H7 (cell line): ENCODE data around the gene ZACN. TPM values are rescaled to one million over a fixed set of nuclear protein-coding genes. Genes with fewer than 3 reads are reported as not detected.
"Not testable (repeated sequence)": the region's sequence is repeated elsewhere in the genome, so short reads cannot be mapped to it uniquely, and the experiment has no call there.

Experiments used
- DNase-seq: peaks from one replicate; pipeline ENCODE4 v3.0.0; 2012
- H3K27me3 ChIP-seq: 2 replicates; pipeline ENCODE4 v1.6.0; 2011; ENCODE audit warnings: mild to moderate bottlenecking, low read length; ENCODE audit not compliant: control insufficient read depth, insufficient read depth
- H3K36me3 ChIP-seq: replicated peaks from 2 replicates; pipeline ENCODE4 v1.5.1; 2011; ENCODE audit warnings: low read length; ENCODE audit not compliant: control insufficient read depth, insufficient read depth
- H3K4me3 ChIP-seq: 2 replicates; pipeline ENCODE4 v1.5.1; 2011; ENCODE audit warnings: low read depth, mild to moderate bottlenecking, control low read depth, low read length, moderate library complexity; ENCODE audit not compliant: insufficient read depth
- total RNA-seq: library from RNA; depleted of rRNA; stranded (reverse); fragments of >200 nt; shearing (Covaris generic); gene quantifications from 2 replicates; pipeline ENCODE4 v1.2.3, GENCODE V29; 2014; rRNA removed

Gene ZACN
- total RNA-seq = 0.48 and 0.59 TPM in 2 replicates

- Histone ChIP-seq H3K4me3 (peak within 1 kb of the TSS; percentile 28; the same call in 1 of the 2 replicates), H3K36me3 (peaks cover 6% of the 10 kb centered on the region), H3K27me3 (peaks cover 58% of the 10 kb centered on the region)
- DNase-seq = peak; percentile 49
Observed at GRCh38 chr17:76078860-76079534, at the start of gene ZACN. Gene ZACN, plus strand, starts transcription at chr17:76079182. Its CDS starts 83 bp downstream, at chr17:76079265.

- H3K4me3 ChIP-seq = no peak overlapping the region
- no peaks in the 10 kb centered on the region for H3K36me3 ChIP-seq
- no peaks in the 10 kb centered on the region for H3K27me3 ChIP-seq
- no peak for DNase-seq
Observed at GRCh38 chr17:76032073-76032779, 46.8 kb upstream of the ZACN start.

GRCh38 chr17:76032780-76033108, 46.2 kb upstream of the ZACN start:
- no peaks in the 10 kb centered on the region for H3K27me3 ChIP-seq

GRCh38 chr17:76033139-76033538, 45.8 kb upstream of the ZACN start:
- Histone ChIP-seq H3K4me3 (no peak overlapping the region), H3K27me3 (no peaks in the 10 kb centered on the region), H3K36me3 (no peaks in the 10 kb centered on the region)
- DNase-seq = no peak

More at GRCh38 chr17:76032780-76033108, 46.2 kb upstream of the ZACN start:
- H3K36me3 ChIP-seq = no peaks in the 10 kb centered on the region
- no peak overlapping the region for H3K4me3 ChIP-seq
- no peak for DNase-seq

- H3K4me3 ChIP-seq = no peak overlapping the region
- H3K36me3 ChIP-seq = peaks cover 5% of the 10 kb centered on the region
- DNase-seq = no peak
- no peaks in the 10 kb centered on the region for H3K27me3 ChIP-seq
Observed at GRCh38 chr17:76034428-76035350, 44.3 kb upstream of the ZACN start.

GRCh38 chr17:76036497-76037261, 42.3 kb upstream of the ZACN start:
- Histone ChIP-seq H3K27me3 (no peaks in the 10 kb centered on the region), H3K36me3 (peaks cover 16% of the 10 kb centered on the region), H3K4me3 (no peak overlapping the region)
- peak; percentile 81 for DNase-seq

GRCh38 chr17:76038050-76038449, 40.9 kb upstream of the ZACN start:
- peaks cover 17% of the 10 kb centered on the region for H3K36me3 ChIP-seq
- H3K27me3 ChIP-seq = no peaks in the 10 kb centered on the region
- H3K4me3 ChIP-seq = no peak overlapping the region
- no peak for DNase-seq

GRCh38 chr17:76039121-76039520, 39.9 kb upstream of the ZACN start:
- no peak overlapping the region for H3K4me3 ChIP-seq
- H3K36me3 ChIP-seq = peaks cover 26% of the 10 kb centered on the region
- H3K27me3 ChIP-seq = no peaks in the 10 kb centered on the region
- peak; percentile 8 for DNase-seq

- peaks cover 34% of the 10 kb centered on the region for H3K36me3 ChIP-seq
- peak; percentile 37 for DNase-seq
- H3K4me3 ChIP-seq = no peak overlapping the region
- no peaks in the 10 kb centered on the region for H3K27me3 ChIP-seq
Observed at GRCh38 chr17:76040376-76040775, 38.6 kb upstream of the ZACN start.

GRCh38 chr17:76042868-76043267, 36.1 kb upstream of the ZACN start:
- DNase-seq, H3K4me3 ChIP-seq, H3K27me3 ChIP-seq: not testable (repeated sequence)
- peaks cover 42% of the 10 kb centered on the region for H3K36me3 ChIP-seq

- not testable (repeated sequence) for DNase-seq, H3K4me3 ChIP-seq, H3K27me3 ChIP-seq
- H3K36me3 ChIP-seq = peaks cover 50% of the 10 kb centered on the region
Observed at GRCh38 chr17:76044475-76045007, 34.4 kb upstream of the ZACN start.

GRCh38 chr17:76046064-76046463, 32.9 kb upstream of the ZACN start:
- Histone ChIP-seq H3K4me3 (no peak overlapping the region), H3K36me3 (peaks cover 38% of the 10 kb centered on the region), H3K27me3 (no peaks in the 10 kb centered on the region)
- DNase-seq = no peak

GRCh38 chr17:76048025-76048605, 30.9 kb upstream of the ZACN start:
- H3K27me3 ChIP-seq = no peaks in the 10 kb centered on the region
- peaks cover 38% of the 10 kb centered on the region for H3K36me3 ChIP-seq
- no peak overlapping the region for H3K4me3 ChIP-seq
- no peak for DNase-seq
